T-helper 2 cell treated with Interferon-gamma antibody and Interleukin-4, amounts not matched to agents 5 μg/mL and 100 μg/mL, for 36 hours (primary cell): ENCODE results near the gene ATP8B1.
"Not testable (repeated sequence)": the region's sequence is repeated elsewhere in the genome, so short reads cannot be mapped to it uniquely, and the experiment has no call there.

Experiments
- DNase-seq: peaks from one replicate; pipeline ENCODE4 v3.0.0; 2021; ENCODE audit warnings: low spot score
- H3K27ac Mint-ChIP-seq: one replicate; pipeline ENCODE4 v1.8.0; 2021; ENCODE audit warnings: mild to moderate bottlenecking, mixed read lengths
- H3K27me3 Mint-ChIP-seq: one replicate; pipeline ENCODE4 v1.8.0; 2021; ENCODE audit warnings: low read depth, mixed read lengths
- H3K36me3 Mint-ChIP-seq: one replicate; pipeline ENCODE4 v1.8.0; 2021; ENCODE audit warnings: low read depth, mixed read lengths
- H3K4me1 Mint-ChIP-seq: one replicate; pipeline ENCODE4 v1.8.0; 2021; ENCODE audit warnings: low read depth, mixed read lengths
- H3K4me3 Mint-ChIP-seq: one replicate; pipeline ENCODE4 v1.8.0; 2022; ENCODE audit warnings: mild to moderate bottlenecking, moderate library complexity, mixed read lengths
- H3K9me3 Mint-ChIP-seq: one replicate; pipeline ENCODE4 v1.8.0; 2021; ENCODE audit warnings: mixed read lengths

The ATP8B1 gene

DNA sequence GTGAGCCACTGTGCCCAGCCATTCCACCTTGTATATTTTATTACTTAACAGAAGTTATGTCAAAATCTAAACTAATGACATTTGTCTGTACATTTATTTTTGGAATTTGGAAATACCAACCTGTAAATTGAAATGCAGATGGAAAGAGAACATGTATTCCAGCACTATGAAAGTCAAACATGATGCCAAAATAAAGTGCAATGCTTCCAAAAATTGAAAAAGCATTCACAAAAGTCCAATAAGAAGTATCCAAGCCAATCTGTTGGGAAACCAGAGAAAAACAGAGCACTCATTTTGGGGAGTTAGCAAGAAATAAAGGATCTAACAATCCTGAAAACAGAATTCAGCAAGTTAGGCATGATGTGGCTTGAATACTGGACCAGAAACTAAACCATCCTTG, 151.2 kb downstream of the ATP8B1 start:
- Mint-ChIP-seq H3K9me3 (peaks cover 10% of the 10 kb centered on the region), H3K4me3 (no peak overlapping the region), H3K36me3 (no peaks in the 10 kb centered on the region), H3K27ac (no peak overlapping the region), H3K4me1 (no peaks in the 10 kb centered on the region), H3K27me3 (no peaks in the 10 kb centered on the region)
- no peak for DNase-seq

DNA sequence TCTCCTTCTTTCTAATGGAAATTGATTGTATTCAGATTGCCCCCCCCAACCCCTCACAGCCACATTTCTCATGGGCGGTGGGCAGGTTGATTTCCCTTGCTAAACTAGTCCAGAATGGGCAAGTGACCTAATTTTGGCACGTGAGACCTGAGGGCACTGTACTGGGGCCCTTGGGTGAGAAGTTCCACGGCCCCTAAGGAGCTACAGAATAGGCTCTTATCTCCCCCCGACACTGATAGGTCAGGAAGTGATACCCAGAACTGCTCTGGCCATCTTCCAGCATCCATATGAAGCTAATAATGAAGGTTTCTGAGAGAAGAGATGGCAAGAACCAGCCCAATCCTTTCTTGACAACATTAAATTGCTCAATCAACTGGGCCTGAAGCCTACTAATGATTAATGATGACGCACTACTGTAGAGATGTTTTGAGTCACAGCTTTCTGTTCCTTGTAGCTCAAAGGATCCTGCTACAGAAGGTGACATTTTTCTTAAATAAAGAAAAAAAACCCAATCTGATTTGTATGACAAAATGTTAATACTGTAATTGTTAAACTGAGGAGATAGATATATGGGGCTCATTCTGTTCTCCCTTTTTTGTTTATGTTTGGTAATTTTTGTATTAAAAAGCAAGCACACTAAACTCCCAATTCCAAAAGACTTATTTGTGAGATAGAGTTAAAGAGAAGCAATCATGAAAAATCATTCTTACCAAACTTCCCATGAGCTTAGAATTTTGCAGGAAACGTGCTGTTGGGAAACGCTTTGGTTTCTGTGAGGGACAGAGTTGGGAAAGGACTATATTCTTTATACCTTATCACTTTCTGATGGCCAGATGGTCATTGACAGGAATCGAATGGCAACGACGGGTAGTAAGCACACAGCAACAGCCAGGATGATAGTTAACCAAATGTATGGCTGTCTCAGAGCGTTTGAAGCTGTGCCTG, 153.3 kb downstream of the ATP8B1 start:
- H3K27ac Mint-ChIP-seq: no peak overlapping the region
- peaks cover 3% of the 10 kb centered on the region for H3K36me3 Mint-ChIP-seq
- H3K4me1 Mint-ChIP-seq: no peaks in the 10 kb centered on the region
- DNase-seq: no peak
- peaks cover under 1% of the 10 kb centered on the region for H3K9me3 Mint-ChIP-seq
- H3K4me3 Mint-ChIP-seq: no peak overlapping the region
- H3K27me3 Mint-ChIP-seq: no peaks in the 10 kb centered on the region

- Mint-ChIP-seq H3K36me3 (peaks cover 5% of the 10 kb centered on the region), H3K27ac (no peak overlapping the region)
These were observed 154.7 kb downstream of the ATP8B1 start for GRCh38 chr18:57648414-57648813.

DNA sequence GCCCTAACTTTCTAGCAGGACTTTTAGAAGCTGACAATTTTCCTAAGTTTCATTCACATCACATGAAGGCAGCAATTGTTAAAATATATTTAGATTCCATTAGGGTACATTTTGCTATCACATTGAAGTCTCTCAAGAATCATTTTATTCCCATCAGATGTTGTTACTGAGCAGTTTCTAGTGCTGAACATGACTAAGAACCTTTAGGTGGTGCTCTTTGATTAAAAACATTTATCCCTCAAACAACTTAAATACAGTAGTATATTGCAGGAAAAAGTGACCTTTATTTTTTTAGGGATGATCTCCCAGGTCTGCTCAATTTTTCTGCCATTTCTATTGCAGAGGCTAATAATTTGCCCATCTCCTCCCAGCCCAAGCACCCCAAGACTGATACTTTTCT, 158.6 kb downstream of the ATP8B1 start:
- peaks cover 20% of the 10 kb centered on the region for H3K36me3 Mint-ChIP-seq
- no peak overlapping the region for H3K4me3 Mint-ChIP-seq
- H3K9me3 Mint-ChIP-seq: peaks cover 6% of the 10 kb centered on the region
- no peaks in the 10 kb centered on the region for H3K4me1 Mint-ChIP-seq
- no peak overlapping the region for H3K27ac Mint-ChIP-seq
- H3K27me3 Mint-ChIP-seq: no peaks in the 10 kb centered on the region
- DNase-seq: no peak

More at GRCh38 chr18:57648414-57648813, 154.7 kb downstream of the ATP8B1 start:
- Mint-ChIP-seq H3K27me3 (no peaks in the 10 kb centered on the region), H3K9me3 (no peaks in the 10 kb centered on the region), H3K4me1 (no peaks in the 10 kb centered on the region), H3K4me3 (no peak overlapping the region)
- no peak for DNase-seq

- H3K4me3 Mint-ChIP-seq, H3K4me1 Mint-ChIP-seq, H3K27me3 Mint-ChIP-seq, H3K9me3 Mint-ChIP-seq, DNase-seq, H3K27ac Mint-ChIP-seq: not testable (repeated sequence)
- H3K36me3 Mint-ChIP-seq: peaks cover 20% of the 10 kb centered on the region
These were observed 159.4 kb downstream of the ATP8B1 start for GRCh38 chr18:57643726-57644125.

DNA sequence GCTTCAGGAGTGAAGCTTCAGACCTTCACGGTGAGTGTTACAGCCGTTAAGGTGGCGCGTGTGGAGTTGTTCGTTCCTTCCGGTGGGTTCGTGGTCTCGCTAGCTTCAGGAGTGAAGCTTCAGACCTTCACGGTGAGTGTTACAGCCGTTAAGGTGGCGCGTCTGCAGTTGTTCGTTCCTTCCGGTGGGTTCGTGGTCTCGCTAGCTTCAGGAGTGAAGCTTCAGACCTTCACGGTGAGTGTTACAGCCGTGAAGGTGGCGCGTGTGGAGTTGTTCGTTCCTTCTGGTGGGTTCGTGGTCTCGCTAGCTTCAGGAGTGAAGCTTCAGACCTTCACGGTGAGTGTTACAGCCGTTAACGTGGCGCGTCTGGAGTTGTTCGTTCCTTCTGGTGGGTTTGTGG, 160.7 kb downstream of the ATP8B1 start:
- not testable (repeated sequence) for H3K27me3 Mint-ChIP-seq, H3K27ac Mint-ChIP-seq, H3K9me3 Mint-ChIP-seq, H3K4me1 Mint-ChIP-seq, DNase-seq, H3K4me3 Mint-ChIP-seq
- peaks cover 22% of the 10 kb centered on the region for H3K36me3 Mint-ChIP-seq

- H3K36me3 Mint-ChIP-seq: peaks cover 22% of the 10 kb centered on the region
- no peaks in the 10 kb centered on the region for H3K27me3 Mint-ChIP-seq
- no peak for DNase-seq
- no peaks in the 10 kb centered on the region for H3K4me1 Mint-ChIP-seq
- no peak overlapping the region for H3K4me3 Mint-ChIP-seq
- no peak overlapping the region for H3K27ac Mint-ChIP-seq
- H3K9me3 Mint-ChIP-seq: peaks cover 6% of the 10 kb centered on the region
These were observed 162.4 kb downstream of the ATP8B1 start for GRCh38 chr18:57640749-57641148.

GRCh38 chr18:57640236-57640635, 162.9 kb downstream of the ATP8B1 start:
- peaks cover 22% of the 10 kb centered on the region for H3K36me3 Mint-ChIP-seq
- H3K27ac Mint-ChIP-seq: no peak overlapping the region
- H3K4me1 Mint-ChIP-seq: no peaks in the 10 kb centered on the region
- no peaks in the 10 kb centered on the region for H3K27me3 Mint-ChIP-seq
- DNase-seq: no peak
- H3K4me3 Mint-ChIP-seq: no peak overlapping the region
- H3K9me3 Mint-ChIP-seq: peaks cover 6% of the 10 kb centered on the region

DNA sequence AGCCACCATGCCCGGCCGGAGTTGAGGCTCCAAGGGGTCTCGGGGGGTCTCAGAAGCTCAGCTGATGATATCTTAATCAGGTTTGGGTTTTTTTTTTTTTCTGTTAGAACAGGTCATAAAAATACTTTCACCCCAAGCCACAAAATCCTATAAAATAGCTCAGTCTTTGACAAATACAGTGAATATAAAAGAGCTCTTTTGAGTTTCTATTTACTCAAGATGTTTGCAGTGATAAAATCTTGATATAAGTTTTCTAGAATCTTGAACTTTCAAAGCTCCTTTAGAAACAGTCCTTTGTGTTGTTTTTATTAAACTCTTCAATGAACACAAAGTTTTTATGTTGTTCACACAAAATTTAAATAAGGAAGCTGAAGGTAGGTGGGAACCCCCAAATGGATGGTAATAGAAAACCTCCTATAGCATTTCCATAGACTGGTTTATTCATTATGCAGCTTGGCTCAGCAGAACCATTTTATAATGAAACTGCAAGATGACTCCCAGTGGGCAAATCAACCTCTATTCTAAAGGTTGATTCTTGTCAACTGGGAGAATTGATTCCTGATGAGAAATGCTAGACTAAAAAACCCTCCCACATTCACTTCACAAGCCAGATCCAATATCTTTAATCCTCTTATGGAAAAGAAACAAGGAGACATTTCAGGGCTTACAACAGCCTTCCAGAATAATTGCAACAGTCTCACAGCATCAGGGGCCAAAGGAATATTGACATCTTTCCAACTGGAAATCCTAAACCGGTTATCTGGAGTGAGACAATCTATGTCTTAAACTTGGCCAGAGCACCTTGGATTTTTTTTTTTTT, 167.9 kb downstream of the ATP8B1 start:
- no peak overlapping the region for H3K4me3 Mint-ChIP-seq
- peaks cover 9% of the 10 kb centered on the region for H3K36me3 Mint-ChIP-seq
- no peaks in the 10 kb centered on the region for H3K9me3 Mint-ChIP-seq
- peaks cover 6% of the 10 kb centered on the region for H3K4me1 Mint-ChIP-seq
- no peaks in the 10 kb centered on the region for H3K27me3 Mint-ChIP-seq
- no peak for DNase-seq
- H3K27ac Mint-ChIP-seq: no peak overlapping the region

GRCh38 chr18:57631697-57632096, 171.4 kb downstream of the ATP8B1 start:
- no peak for DNase-seq
- H3K27ac Mint-ChIP-seq: peak overlapping the region; percentile 20
- no peaks in the 10 kb centered on the region for H3K27me3 Mint-ChIP-seq
- peak overlapping the region; percentile 99 for H3K4me3 Mint-ChIP-seq
- peaks cover 8% of the 10 kb centered on the region for H3K4me1 Mint-ChIP-seq
- peaks cover 8% of the 10 kb centered on the region for H3K36me3 Mint-ChIP-seq
- no peaks in the 10 kb centered on the region for H3K9me3 Mint-ChIP-seq

- Mint-ChIP-seq H3K4me3 (peak overlapping the region; percentile 99), H3K27ac (peak overlapping the region; percentile 95), H3K27me3 (no peaks in the 10 kb centered on the region), H3K9me3 (no peaks in the 10 kb centered on the region), H3K4me1 (peaks cover 8% of the 10 kb centered on the region), H3K36me3 (peaks cover 8% of the 10 kb centered on the region)
- no peak for DNase-seq
These were observed 172.1 kb downstream of the ATP8B1 start for GRCh38 chr18:57630754-57631595.

GRCh38 chr18:57630002-57630753, 172.9 kb downstream of the ATP8B1 start:
- Mint-ChIP-seq H3K27ac (peak overlapping the region; percentile 95), H3K27me3 (no peaks in the 10 kb centered on the region), H3K4me1 (peaks cover 8% of the 10 kb centered on the region), H3K36me3 (peaks cover 8% of the 10 kb centered on the region), H3K9me3 (no peaks in the 10 kb centered on the region), H3K4me3 (peak overlapping the region; percentile 99)
- DNase-seq: peak; percentile 91

- peaks cover 8% of the 10 kb centered on the region for H3K4me1 Mint-ChIP-seq
- H3K36me3 Mint-ChIP-seq: peaks cover 8% of the 10 kb centered on the region
- no peaks in the 10 kb centered on the region for H3K27me3 Mint-ChIP-seq
- peak overlapping the region; percentile 95 for H3K27ac Mint-ChIP-seq
- H3K4me3 Mint-ChIP-seq: peak overlapping the region; percentile 99
- no peak for DNase-seq
- no peaks in the 10 kb centered on the region for H3K9me3 Mint-ChIP-seq
These were observed 173.7 kb downstream of the ATP8B1 start for GRCh38 chr18:57629422-57629821.
